Cardiac fibroblast (primary cell): ENCODE results near the gene MYH10.
A peak's percentile ranks its signal among the peaks of the same experiment; 100 is the strongest.

ENCODE experiments used
- DNase-seq, 2 donors: peaks; one replicate each; pipeline versions ENCODE4 v3.0.0 to v3.0.0-alpha.2; 2010; ENCODE audit warnings: low read depth in 2 of 2
- H3K4me3 ChIP-seq, 2 donors: replicated peaks in 1 of 2; 1 replicate in 1 of 2; 2 replicates in 1 of 2; pipeline ENCODE4 v1.5.1; 2011; ENCODE audit warnings: low read depth in 2 of 2, low read length in 2 of 2, mild to moderate bottlenecking in 2 of 2, moderate library complexity in 1 of 2
- CTCF ChIP-seq: IDR thresholded peaks from one replicate; pipeline ENCODE4 v1.5.1; 2011; ENCODE audit warnings: low read depth, mild to moderate bottlenecking, low read length, inconsistent platforms

The MYH10 gene

GRCh38 chr17:8628172-8628571, 2.4 kb downstream of the MYH10 start:
- no peak for DNase-seq
- H3K4me3 ChIP-seq: no peak overlapping the region
- no peak for TF ChIP-seq CTCF

GRCh38 chr17:8623591-8623990, 6.9 kb downstream of the MYH10 start:
- peak in 1 of 2 donors; percentile 52 for DNase-seq
- no peak for TF ChIP-seq CTCF
- H3K4me3 ChIP-seq: no peak overlapping the region

- no peak for DNase-seq
- TF ChIP-seq CTCF: no peak
- H3K4me3 ChIP-seq: no peak overlapping the region
These were observed 8.3 kb downstream of the MYH10 start for GRCh38 chr17:8622191-8622590.

GRCh38 chr17:8621585-8621984, 8.9 kb downstream of the MYH10 start:
- TF ChIP-seq CTCF: no peak
- no peak overlapping the region for H3K4me3 ChIP-seq
- peak; percentile 38 to 63 for DNase-seq

- no peak for TF ChIP-seq CTCF
- H3K4me3 ChIP-seq: no peak overlapping the region
- DNase-seq: no peak
These were observed 11.2 kb downstream of the MYH10 start for GRCh38 chr17:8619294-8619693.

- TF ChIP-seq CTCF: no peak
- no peak for DNase-seq
These were observed 11.7 kb downstream of the MYH10 start for GRCh38 chr17:8618825-8619224.

GRCh38 chr17:8614988-8615387, 15.5 kb downstream of the MYH10 start:
- TF ChIP-seq CTCF: no peak
- DNase-seq: no peak
- no peak overlapping the region for H3K4me3 ChIP-seq

More at GRCh38 chr17:8618825-8619224, 11.7 kb downstream of the MYH10 start:
- H3K4me3 ChIP-seq: no peak overlapping the region
